Vagina (tissue), 2 donors: ENCODE results near the gene MCUR1. TPM values are rescaled to one million over a fixed set of nuclear protein-coding genes. Genes with fewer than 3 reads are reported as not detected.

Experiments used
- DNase-seq, 2 donors: peaks; one replicate each; pipeline ENCODE4 v3.0.0-alpha.2; 2017; ENCODE audit errors: extremely low spot score in 2 of 2
- H3K27ac ChIP-seq: fragments of 200-600 bp; sonication (generic); one replicate; pipeline ENCODE4 v1.5.1; 2019
- H3K27me3 ChIP-seq: fragments of 200-600 bp; sonication (generic); one replicate; pipeline ENCODE4 v1.5.1; 2019
- H3K36me3 ChIP-seq, 2 donors: fragments of 200-600 bp; sonication (generic); one replicate each; pipeline ENCODE4 v1.5.1; 2017 to 2019
- H3K4me1 ChIP-seq: fragments of 200-600 bp; sonication (generic); one replicate; pipeline ENCODE4 v1.5.1; 2019
- H3K4me3 ChIP-seq, 2 donors: fragments of 200-600 bp; sonication (generic); 1 replicate in 1 of 2; 2 replicates in 1 of 2; pipeline ENCODE4 v1.5.1; 2016 to 2019
- H3K9me3 ChIP-seq: fragments of 200-600 bp; sonication (generic); one replicate; pipeline ENCODE4 v1.5.1; 2019
- POLR2A ChIP-seq, 2 donors: fragments of 450-650 bp; IDR thresholded peaks; one replicate each; pipeline ENCODE4 v1.6.1; 2017; ENCODE audit warnings: antibody characterized with exemption in 2 of 2, mild to moderate bottlenecking in 2 of 2, moderate library complexity in 2 of 2
- POLR2AphosphoS5 ChIP-seq, 2 donors: sonication (generic); formaldehyde crosslinking; IDR thresholded peaks; one replicate each; pipeline ENCODE4 v1.9.0; 2017; ENCODE audit warnings: antibody characterized with exemption in 2 of 2, mild to moderate bottlenecking in 2 of 2, low read depth in 1 of 2; ENCODE audit not compliant: insufficient read depth in 1 of 2
- intact Hi-C: fragments of 100-400 bp; cut with DNase I; formaldehyde crosslinking; loops from one replicate; pipeline ENCODE4 v1.15.1; 2023
- total RNA-seq: library from RNA; depleted of rRNA; stranded (reverse); fragments of >200 nt; gene quantifications from one replicate; pipeline ENCODE4 v1.2.3, GENCODE V29; 2016
- TF ChIP-seq, protein P1 (sequence below), 3 experiments: fragments of 450-650 bp in 2 of 3; fragments of 200-600 bp in 1 of 3; sonication (generic) in 1 of 3; IDR thresholded peaks; one replicate each; pipeline ENCODE4 v1.5.1; 2017 to 2019; ENCODE audit warnings: antibody characterized with exemption in 3 of 3, mild to moderate bottlenecking in 2 of 3, moderate library complexity in 2 of 3

MCUR1 gene
- total RNA-seq, 1 donor from 2014 or later, result 15.0 TPM

DNA sequence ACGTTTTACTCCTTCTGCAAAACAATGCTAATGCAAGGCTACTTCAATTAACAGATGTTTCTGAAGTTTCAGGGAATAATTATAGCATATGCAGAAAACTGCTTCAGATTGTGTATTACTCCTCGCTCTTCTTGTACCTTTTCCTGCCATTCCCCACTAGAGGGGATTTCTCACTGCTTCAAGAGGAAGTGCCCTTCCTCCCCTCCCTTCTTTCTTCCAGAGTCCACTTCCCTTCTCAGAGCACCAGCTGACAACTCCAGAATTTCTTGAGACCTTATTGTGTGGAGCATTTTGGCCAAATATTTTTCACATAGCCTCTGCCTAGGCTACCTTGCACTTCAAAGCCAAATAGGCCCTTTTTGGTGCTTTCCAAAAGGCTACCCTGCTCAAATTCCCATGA lies 12.7 kb upstream of the MCUR1 start:
- H3K27me3 ChIP-seq, result no peaks in the 10 kb centered on the region
- no peak overlapping the region for H3K4me3 ChIP-seq
- TF ChIP-seq POLR2AphosphoS5 (IDR thresholded peaks at IDR 0.05; ENCODE audit: insufficient read depth in 1 of 2, low read depth in 1 of 2), result no peak
- TF ChIP-seq, protein P1, sequence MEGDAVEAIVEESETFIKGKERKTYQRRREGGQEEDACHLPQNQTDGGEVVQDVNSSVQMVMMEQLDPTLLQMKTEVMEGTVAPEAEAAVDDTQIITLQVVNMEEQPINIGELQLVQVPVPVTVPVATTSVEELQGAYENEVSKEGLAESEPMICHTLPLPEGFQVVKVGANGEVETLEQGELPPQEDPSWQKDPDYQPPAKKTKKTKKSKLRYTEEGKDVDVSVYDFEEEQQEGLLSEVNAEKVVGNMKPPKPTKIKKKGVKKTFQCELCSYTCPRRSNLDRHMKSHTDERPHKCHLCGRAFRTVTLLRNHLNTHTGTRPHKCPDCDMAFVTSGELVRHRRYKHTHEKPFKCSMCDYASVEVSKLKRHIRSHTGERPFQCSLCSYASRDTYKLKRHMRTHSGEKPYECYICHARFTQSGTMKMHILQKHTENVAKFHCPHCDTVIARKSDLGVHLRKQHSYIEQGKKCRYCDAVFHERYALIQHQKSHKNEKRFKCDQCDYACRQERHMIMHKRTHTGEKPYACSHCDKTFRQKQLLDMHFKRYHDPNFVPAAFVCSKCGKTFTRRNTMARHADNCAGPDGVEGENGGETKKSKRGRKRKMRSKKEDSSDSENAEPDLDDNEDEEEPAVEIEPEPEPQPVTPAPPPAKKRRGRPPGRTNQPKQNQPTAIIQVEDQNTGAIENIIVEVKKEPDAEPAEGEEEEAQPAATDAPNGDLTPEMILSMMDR (IDR thresholded peaks at IDR 0.05), result no peak
- intact Hi-C loops, result no loop called here
- H3K27ac ChIP-seq, result no peak overlapping the region
- no peaks in the 10 kb centered on the region for H3K9me3 ChIP-seq
- peak in 1 of 2 donors; percentile 13 for DNase-seq
- H3K36me3 ChIP-seq, result no peaks in the 10 kb centered on the region
- no peaks in the 10 kb centered on the region for H3K4me1 ChIP-seq

DNA sequence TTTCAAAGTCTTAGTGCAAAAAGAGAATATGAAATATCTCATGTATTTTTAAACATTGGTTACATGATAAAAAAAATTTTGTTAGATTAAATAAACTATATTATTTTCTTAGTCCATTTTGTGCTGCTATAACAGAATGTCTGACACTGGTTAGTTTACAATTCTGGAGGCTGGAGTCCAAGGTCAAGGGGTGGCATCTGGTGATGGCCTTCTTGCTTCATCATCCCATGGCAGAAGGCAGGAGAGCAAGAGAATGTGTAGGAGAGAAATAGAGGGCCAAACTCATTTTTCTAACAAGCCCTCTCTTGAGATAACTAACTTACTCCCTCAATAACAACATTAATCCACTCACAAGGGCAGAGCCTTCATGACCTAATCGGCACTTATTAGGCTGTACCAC lies 11.5 kb upstream of the MCUR1 start:
- Histone ChIP-seq H3K27ac (no peak overlapping the region), H3K9me3 (no peaks in the 10 kb centered on the region), H3K27me3 (no peaks in the 10 kb centered on the region), H3K4me3 (no peak overlapping the region), H3K4me1 (no peaks in the 10 kb centered on the region), H3K36me3 (no peaks in the 10 kb centered on the region)
- no peak for TF ChIP-seq POLR2A (IDR thresholded peaks at IDR 0.05)
- TF ChIP-seq, protein P1 (IDR thresholded peaks at IDR 0.05), result no peak
- TF ChIP-seq POLR2AphosphoS5 (IDR thresholded peaks at IDR 0.05; ENCODE audit: insufficient read depth in 1 of 2, low read depth in 1 of 2), result no peak
- DNase-seq, result no peak
- intact Hi-C loops, result no loop called here

DNA sequence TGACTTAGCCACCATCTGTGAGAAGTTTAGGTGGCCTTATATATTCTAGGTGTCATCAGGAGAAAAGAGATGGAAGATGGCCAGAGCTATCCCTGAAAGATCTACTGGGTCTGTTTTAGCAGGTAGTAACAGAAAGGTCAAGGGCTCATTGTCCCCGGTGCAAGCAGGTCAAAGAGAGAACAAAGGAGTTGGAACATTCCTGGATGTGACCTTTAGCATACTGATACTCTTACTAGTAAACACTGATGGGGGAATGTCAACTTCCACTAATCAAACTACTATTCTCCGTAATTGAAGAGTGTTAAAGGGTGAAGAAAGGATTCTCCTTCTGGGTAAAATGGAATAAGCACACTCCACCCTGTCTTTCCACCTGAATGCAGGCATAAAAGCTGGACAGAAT lies 4.0 kb upstream of the MCUR1 start:
- TF ChIP-seq, protein P1 (IDR thresholded peaks at IDR 0.05), result no peak
- no peak for TF ChIP-seq POLR2AphosphoS5 (IDR thresholded peaks at IDR 0.05; ENCODE audit: insufficient read depth in 1 of 2, low read depth in 1 of 2)
- no peak for TF ChIP-seq POLR2A (IDR thresholded peaks at IDR 0.05)
- intact Hi-C loops, result no loop called here
- H3K4me1 ChIP-seq, result peaks cover 9% of the 10 kb centered on the region
- DNase-seq, result no peak
- no peaks in the 10 kb centered on the region for H3K27me3 ChIP-seq
- no peak overlapping the region for H3K4me3 ChIP-seq
- no peaks in the 10 kb centered on the region for H3K36me3 ChIP-seq
- H3K9me3 ChIP-seq, result no peaks in the 10 kb centered on the region
- H3K27ac ChIP-seq, result no peak overlapping the region

DNA sequence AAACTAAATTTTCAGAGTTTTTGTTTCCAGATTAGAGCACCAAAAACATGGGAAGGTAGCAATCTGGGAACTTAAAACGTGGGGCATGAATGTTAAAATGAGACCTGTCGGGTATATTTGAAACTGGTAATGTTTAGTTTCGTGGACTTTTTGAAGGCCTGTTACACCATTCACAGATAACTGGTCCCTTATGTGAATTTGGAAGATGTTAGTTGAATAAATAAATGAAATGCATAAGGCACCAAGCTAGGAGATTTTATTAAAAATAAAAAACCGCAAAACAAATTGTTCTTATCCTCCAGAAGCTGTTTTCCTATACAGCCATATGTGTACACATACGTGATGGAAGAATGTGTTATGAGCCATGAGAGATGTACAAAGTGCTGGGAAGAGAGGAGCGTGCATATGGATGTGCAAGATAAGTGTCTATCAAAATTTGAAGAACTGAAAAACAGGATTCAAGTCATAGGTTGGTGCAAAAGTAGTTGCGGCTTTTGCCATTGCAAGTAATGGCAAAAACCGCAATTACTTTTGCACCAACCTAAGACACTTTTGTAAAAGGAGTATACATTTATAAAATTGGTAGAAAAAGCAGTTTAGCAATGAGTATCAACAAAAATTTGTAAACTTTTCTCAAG lies 700 bp upstream of the MCUR1 start:
- no peak for DNase-seq
- no peaks in the 10 kb centered on the region for H3K36me3 ChIP-seq
- no peaks in the 10 kb centered on the region for H3K9me3 ChIP-seq
- peaks cover 30% of the 10 kb centered on the region for H3K4me1 ChIP-seq
- H3K4me3 ChIP-seq, result peak overlapping the region; percentile 81 to 84
- no peak for TF ChIP-seq POLR2A (IDR thresholded peaks at IDR 0.05)
- TF ChIP-seq POLR2AphosphoS5 (IDR thresholded peaks at IDR 0.05; ENCODE audit: insufficient read depth in 1 of 2, low read depth in 1 of 2), result no peak
- TF ChIP-seq, protein P1 (IDR thresholded peaks at IDR 0.05), result no peak
- intact Hi-C loops, result no loop called here
- peak overlapping the region; percentile 97 for H3K27ac ChIP-seq
- no peaks in the 10 kb centered on the region for H3K27me3 ChIP-seq

DNA sequence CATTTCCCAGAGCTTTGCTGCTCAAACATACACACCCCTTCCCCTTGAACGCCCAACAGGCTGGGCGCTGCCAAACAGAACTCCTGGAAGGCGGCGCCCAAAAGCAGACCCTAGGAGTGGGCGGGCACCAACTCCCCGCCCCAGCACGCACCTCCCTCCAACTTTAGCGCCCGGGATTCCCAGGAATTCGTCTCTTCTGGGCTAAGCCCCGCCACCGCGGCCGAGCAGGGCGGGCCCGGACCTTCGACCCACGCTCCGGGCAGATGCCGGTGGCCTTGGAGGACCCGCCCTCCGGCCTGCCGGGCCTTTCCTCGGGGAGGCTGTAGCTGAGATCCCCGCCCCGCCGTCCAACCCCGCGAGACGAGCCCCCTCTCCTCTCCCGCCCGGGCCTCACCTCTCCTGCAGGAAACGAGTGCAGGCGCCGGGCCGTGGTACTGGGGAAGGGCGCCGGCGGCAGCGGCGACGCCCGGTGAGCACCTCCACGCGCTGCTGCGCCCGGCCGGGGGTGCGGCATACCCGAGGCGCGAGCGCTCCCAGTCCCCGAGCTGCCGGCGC lies 659 bp downstream of the MCUR1 start:
- Histone ChIP-seq H3K4me3 (peak overlapping the region; percentile 81 to 84), H3K27ac (peak overlapping the region; percentile 97), H3K27me3 (no peaks in the 10 kb centered on the region), H3K9me3 (no peaks in the 10 kb centered on the region), H3K36me3 (no peaks in the 10 kb centered on the region), H3K4me1 (peaks cover 30% of the 10 kb centered on the region)
- intact Hi-C loops, result no loop called here
- TF ChIP-seq POLR2AphosphoS5 (IDR thresholded peaks at IDR 0.05; ENCODE audit: insufficient read depth in 1 of 2, low read depth in 1 of 2) (no peak), POLR2A (IDR thresholded peaks at IDR 0.05) (no peak)
- TF ChIP-seq, protein P1 (IDR thresholded peaks at IDR 0.05), result no peak
- DNase-seq, result peak in 1 of 2 donors; percentile 90
